HG03460 (cell line): ENCODE results near the gene BTG2.
"Not testable (repeated sequence)": the region's sequence is repeated elsewhere in the genome, so short reads cannot be mapped to it uniquely, and the experiment has no call there.

Experiments used
- ATAC-seq: cut with Tn5 transposase; IDR thresholded peaks from one replicate; pipeline ENCODE4 v1.9.1; 2021; ENCODE audit not compliant: unreplicated experiment

Gene BTG2

GRCh38 chr1:203304919-203305808 lies at the start of gene BTG2:
BTG2 (plus strand) TSS chr1:203305519; CDS start chr1:203305607, 88 bp downstream.
- ATAC-seq, result peak; percentile 66

- ATAC-seq, result not testable (repeated sequence)
These were observed 48.7 kb upstream of the BTG2 start for GRCh38 chr1:203256636-203257035.

- ATAC-seq, result no peak
These were observed 41.8 kb upstream of the BTG2 start for GRCh38 chr1:203263496-203263895.

GRCh38 chr1:203264052-203264501 lies 41.2 kb upstream of the BTG2 start:
- ATAC-seq, result no peak

GRCh38 chr1:203265541-203265940 lies 39.8 kb upstream of the BTG2 start:
- no peak for ATAC-seq

GRCh38 chr1:203266140-203266539 lies 39.2 kb upstream of the BTG2 start:
- ATAC-seq, result not testable (repeated sequence)

- ATAC-seq, result no peak
These were observed 37.9 kb upstream of the BTG2 start for GRCh38 chr1:203267347-203267846.

GRCh38 chr1:203267912-203268311 lies 37.4 kb upstream of the BTG2 start:
- ATAC-seq, result no peak

- no peak for ATAC-seq
These were observed 36.2 kb upstream of the BTG2 start for GRCh38 chr1:203268901-203269653.

GRCh38 chr1:203269654-203270020 lies 35.7 kb upstream of the BTG2 start:
- ATAC-seq, result no peak

- ATAC-seq, result no peak
These were observed 34.9 kb upstream of the BTG2 start for GRCh38 chr1:203270448-203270847.

- no peak for ATAC-seq
These were observed 34.1 kb upstream of the BTG2 start for GRCh38 chr1:203271018-203271743.

- ATAC-seq, result no peak
These were observed 33.2 kb upstream of the BTG2 start for GRCh38 chr1:203271962-203272632.

GRCh38 chr1:203272633-203273205 lies 32.6 kb upstream of the BTG2 start:
- ATAC-seq, result no peak

- ATAC-seq, result peak; percentile 54
These were observed 32.0 kb upstream of the BTG2 start for GRCh38 chr1:203273206-203273868.

GRCh38 chr1:203273869-203274602 lies 31.3 kb upstream of the BTG2 start:
- no peak for ATAC-seq

- ATAC-seq, result no peak
These were observed 30.5 kb upstream of the BTG2 start for GRCh38 chr1:203274603-203275381.

GRCh38 chr1:203275656-203276272 lies 29.6 kb upstream of the BTG2 start:
- ATAC-seq, result no peak
